GM12801 (cell line): ENCODE measurements around the gene FKBP5.

Experiments
- CTCF ChIP-seq: IDR thresholded peaks from one replicate; pipeline ENCODE4 v1.5.1; 2011; ENCODE audit warnings: control low read depth; ENCODE audit not compliant: insufficient read length; ENCODE audit errors: extremely low read depth

The FKBP5 gene

DNA sequence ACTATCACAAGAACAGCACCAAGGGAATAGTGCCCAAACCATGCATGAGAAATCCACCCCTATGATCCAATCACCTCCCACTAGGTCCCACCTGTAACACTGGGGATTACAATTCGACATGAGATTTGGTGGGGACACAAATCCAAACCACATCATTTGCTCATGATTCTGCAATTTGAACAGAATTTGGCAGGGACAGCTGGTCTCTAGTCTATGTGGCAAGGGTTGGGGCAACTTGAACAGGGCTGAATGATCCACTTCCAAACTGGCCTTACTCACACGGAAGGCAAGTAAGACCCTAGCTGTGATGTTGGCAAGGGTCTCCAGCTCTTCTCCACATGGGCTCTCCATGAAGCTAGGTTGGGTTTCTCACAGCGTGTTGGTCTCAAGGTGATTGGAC lies 10.1 kb upstream of the FKBP5 start:
- no peak for TF ChIP-seq CTCF

DNA sequence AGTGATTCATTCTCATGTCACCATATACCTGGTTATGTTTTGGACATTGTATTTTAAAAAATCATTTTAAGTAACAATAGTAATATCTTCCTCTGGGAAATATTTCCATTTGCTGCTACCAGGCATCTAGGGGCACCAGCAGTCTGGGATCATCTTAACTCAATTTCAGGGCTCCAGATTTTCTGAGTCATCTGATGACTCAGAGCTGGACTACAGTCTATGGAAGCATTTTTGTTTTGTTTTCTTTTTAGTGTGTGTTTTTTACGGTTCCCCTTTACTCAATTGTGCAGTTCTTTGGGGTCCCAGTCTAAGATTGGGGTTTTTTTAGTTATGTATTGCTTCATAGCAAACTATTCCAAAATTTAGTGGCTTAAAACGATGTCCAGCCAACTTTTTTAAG lies 5.7 kb upstream of the FKBP5 start:
- no peak for TF ChIP-seq CTCF

- no peak for TF ChIP-seq CTCF
Observed at GRCh38 chr6:35691027-35691824, 2.5 kb upstream of the FKBP5 start.

DNA sequence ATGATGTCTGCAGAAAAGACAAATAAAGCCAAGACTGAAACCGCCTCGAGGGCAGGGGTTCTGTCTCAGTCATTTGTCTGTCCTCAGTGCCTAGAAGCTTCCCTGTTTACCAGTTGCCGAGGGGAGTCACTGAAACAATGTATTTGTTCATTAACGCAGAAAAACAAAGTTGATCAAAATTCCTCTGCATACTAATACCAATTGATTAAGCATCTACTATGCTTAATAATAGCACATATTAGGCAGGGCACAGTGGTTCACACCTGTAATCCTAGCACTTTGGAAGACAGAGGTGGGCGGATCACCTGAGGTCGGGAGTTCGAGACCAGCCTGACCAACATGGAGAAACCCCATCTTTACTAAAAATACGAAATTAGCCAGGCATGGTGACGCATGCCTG lies 1.8 kb upstream of the FKBP5 start:
- TF ChIP-seq CTCF: no peak

DNA sequence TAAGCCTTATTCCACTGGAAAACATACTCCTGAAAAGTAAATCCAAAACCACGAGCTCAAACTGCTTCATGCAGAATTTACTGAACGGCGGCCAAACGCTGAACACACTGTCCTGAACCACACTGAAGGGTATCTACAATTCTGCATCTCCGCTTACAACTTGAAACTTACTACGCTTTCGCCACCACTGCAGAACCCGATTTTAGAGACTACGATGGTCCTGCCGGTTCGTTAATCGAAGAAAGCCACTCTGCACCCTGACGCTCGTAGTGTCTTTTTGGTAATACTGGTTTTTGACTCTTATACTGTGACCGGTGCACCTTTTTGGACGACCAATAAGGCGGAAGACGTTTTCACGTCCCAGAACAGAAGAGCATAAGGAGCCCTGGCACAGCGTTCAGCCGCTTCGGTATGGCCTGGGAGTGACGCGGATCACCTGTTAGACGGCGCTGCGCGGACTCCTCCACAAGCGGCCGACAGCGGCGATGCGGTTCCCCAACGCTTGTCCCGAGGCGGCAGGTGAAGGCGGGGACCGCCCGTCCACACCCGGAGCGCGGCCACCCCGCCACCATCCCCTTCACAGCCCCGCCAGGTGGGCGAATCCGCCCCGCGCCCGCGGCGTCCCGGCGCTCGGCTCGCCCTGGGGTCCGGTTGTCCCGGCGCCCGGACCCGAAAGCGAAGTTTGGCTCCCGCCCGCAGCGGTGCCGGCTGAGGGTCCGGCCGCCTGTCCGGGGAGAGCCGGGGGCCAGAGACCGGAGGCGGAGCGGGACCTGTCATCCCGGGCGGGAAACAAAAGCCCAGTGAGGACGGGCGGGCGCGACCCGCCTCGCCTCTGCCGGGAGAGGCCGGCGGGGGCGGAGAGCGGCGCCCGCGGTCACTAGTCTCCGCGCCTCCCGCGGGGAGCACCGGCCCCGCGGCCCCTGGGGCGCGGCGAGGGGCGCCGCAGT lies 784 bp downstream of the FKBP5 start:
- TF ChIP-seq CTCF: no peak

- no peak for TF ChIP-seq CTCF
Observed at GRCh38 chr6:35686873-35687555, 1.7 kb downstream of the FKBP5 start.

- TF ChIP-seq CTCF: no peak
Observed at GRCh38 chr6:35686436-35686835, 2.3 kb downstream of the FKBP5 start.
